COLO668 (cell line): ENCODE measurements around the gene ANKZF1.

Source experiments
- DNase-seq: peaks from one replicate; lab custom pipeline; 2025; ENCODE audit not compliant: unreplicated experiment; lab: John Stamatoyannopoulos, UW

Gene ANKZF1

GRCh38 chr2:219280651-219281050 is 51.0 kb downstream of the ANKZF1 start:
- DNase-seq, result no peak

DNA sequence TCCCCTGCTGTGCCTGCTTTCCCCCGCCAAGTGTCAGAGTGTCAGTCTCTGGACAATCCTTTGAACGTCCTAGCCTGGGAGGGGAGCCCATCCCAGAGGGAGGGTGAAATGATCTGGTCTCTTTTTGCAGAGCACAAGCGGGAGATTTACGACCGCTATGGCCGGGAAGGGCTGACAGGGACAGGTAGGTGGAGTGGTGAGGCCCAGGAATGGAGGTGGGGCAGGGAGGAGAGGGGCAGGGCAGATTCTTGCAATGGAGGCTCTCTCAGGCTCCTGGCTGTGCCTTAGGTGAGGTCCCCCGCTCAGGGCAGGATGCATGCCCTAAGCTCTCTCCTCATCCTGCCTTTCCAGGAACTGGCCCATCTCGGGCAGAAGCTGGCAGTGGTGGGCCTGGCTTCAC is 52.0 kb downstream of the ANKZF1 start:
- no peak for DNase-seq

GRCh38 chr2:219282375-219282774 is 52.8 kb downstream of the ANKZF1 start:
- DNase-seq, result no peak

DNA sequence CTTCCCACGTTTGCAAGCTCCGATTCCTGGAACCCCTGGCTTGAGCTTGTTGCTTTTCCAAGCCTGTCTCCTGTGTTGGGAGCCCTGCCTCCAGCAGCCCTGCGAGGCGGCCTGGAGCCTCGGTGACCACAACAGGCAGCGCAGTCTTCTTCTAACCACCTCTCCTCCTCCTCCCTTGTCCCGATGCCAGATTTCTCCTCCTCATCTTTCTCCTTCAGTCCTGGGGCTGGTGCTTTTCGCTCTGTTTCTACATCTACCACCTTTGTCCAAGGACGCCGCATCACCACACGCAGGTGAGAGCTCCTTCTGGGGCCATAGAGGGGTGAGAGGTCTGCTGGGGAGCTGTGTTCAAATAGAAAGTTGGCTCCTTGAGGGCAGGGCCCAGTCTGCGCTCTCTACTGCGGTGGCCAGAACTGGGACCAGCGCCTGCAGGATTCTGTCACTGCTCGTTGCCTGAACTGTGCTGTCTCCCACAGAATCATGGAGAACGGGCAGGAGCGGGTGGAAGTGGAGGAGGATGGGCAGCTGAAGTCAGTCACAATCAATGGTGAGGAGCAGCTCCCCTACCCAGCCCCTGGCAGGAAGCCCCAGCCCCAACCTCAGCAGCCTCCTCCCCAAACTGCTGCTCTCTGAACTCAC is 53.5 kb downstream of the ANKZF1 start:
- no peak for DNase-seq

DNA sequence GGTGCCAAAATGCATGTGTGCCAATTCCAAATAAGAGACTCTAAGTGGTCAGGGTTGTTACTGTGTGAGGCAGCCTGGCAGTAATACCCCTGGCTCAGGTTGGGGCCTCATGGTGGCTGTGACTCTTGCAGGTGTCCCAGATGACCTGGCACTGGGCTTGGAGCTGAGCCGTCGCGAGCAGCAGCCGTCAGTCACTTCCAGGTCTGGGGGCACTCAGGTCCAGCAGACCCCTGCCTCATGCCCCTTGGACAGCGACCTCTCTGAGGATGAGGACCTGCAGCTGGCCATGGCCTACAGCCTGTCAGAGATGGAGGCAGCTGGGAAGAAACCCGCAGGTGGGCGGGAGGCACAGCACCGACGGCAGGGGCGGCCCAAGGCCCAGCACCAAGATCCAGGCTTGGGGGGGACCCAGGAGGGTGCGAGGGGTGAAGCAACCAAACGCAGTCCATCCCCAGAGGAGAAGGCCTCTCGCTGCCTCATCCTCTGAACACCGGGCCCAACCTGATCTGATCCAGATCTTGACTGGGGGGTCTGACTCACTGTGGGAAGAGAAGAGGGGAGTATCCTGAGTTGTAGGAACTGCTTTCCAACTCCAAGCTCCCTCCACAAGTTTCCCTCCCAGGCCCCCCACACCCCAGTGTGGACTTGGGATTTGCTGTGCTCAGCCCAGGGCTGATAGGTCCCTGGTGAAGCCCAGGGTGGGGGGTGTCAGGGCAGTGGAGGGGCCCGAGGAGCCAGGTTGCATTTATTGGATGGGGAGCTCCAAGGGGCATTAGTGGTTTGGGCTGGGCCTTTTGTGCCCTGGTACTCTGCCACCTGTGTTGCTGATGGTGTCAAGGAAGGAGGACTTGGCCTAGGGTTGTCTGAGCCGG is 55.1 kb downstream of the ANKZF1 start:
- no peak for DNase-seq

DNA sequence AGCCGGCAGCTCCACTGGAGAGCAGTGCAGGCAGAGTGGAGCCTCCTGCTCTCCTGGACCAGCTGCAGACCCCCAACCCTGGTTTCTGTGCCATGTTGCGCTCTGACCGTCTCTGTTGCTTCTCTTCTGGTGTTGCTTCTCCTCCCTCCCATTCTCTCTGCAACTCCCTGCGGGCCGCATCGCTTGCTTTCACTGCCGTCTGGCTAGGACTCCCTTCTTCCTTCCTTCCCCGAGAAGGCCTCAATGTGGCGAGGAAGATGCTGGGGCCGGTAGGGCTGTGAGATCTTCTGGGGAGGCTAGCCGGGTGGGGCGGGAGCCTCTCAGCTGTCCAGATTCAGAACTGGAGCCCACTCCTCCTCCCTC is 55.7 kb downstream of the ANKZF1 start:
- DNase-seq, result no peak

GRCh38 chr2:219285894-219286425 is 56.4 kb downstream of the ANKZF1 start:
- DNase-seq, result no peak
